ENCODE data around the gene ITPRID1. TPM values are rescaled to one million over a fixed set of nuclear protein-coding genes. Genes with fewer than 3 reads are reported as not detected.
A peak's percentile ranks its signal among the peaks of the same experiment; 100 is the strongest.

ITPRID1 gene
- total RNA-seq, 1 experiment from 2014 or later = 0.21 TPM

GRCh38 chr7:31487071-31487470 lies 26.8 kb upstream of the ITPRID1 start:
- CTCF ChIA-PET = no interaction called here
- no peak for TF ChIP-seq EZH2 (IDR thresholded peaks at IDR 0.05; ENCODE audit: borderline replicate concordance, low read depth, low read length, poor library complexity, severe bottlenecking)
- TF ChIP-seq CTCF (conservative IDR thresholded peaks at IDR 0.05; ENCODE audit: low read depth, low read length) = no peak
- Histone ChIP-seq H3K27me3 (replicated peaks; ENCODE audit: insufficient read depth, low read depth, low read length, poor library complexity) (no peaks in the 10 kb centered on the region), H3K4me3 (ENCODE audit: low read depth, low read length, poor library complexity, severe bottlenecking) (no peak overlapping the region), H3K36me3 (ENCODE audit: insufficient read depth, low read length, poor library complexity, severe bottlenecking) (no peaks in the 10 kb centered on the region), H3K4me1 (ENCODE audit: insufficient read depth, low read length, poor library complexity, severe bottlenecking) (peaks cover 13% of the 10 kb centered on the region), H3K27ac (ENCODE audit: low read depth, low read length, poor library complexity, severe bottlenecking) (no peak overlapping the region), H3K9me3 (ENCODE audit: low read depth, low read length, poor library complexity, severe bottlenecking) (no peaks in the 10 kb centered on the region)
- DNase-seq (ENCODE audit: low spot score) = no peak
- intact Hi-C loops (cut with micrococcal nuclease; ENCODE audit: unreplicated experiment) = loop anchor here (5.0 kb wide), 1 partner anchor 45 kb away; no protein-coding TSS in a partner anchor
- POLR2A ChIA-PET (ENCODE audit: low non-redundant PET) = no interaction called here
- BruUV-seq (replicated peaks) = no TSS peak

GRCh38 chr7:31487476-31487875 lies 26.4 kb upstream of the ITPRID1 start:
- H3K36me3 ChIP-seq (ENCODE audit: insufficient read depth, low read length, poor library complexity, severe bottlenecking) = no peaks in the 10 kb centered on the region
- H3K27me3 ChIP-seq (replicated peaks; ENCODE audit: insufficient read depth, low read depth, low read length, poor library complexity) = no peaks in the 10 kb centered on the region
- no peak for DNase-seq (ENCODE audit: low spot score)
- no peak overlapping the region for H3K27ac ChIP-seq (ENCODE audit: low read depth, low read length, poor library complexity, severe bottlenecking)
- intact Hi-C loops (cut with micrococcal nuclease; ENCODE audit: unreplicated experiment) = loop anchor here (5.0 kb wide), 1 partner anchor 45 kb away; no protein-coding TSS in a partner anchor
- BruUV-seq (replicated peaks) = no TSS peak
- ChIA-PET CTCF (no interaction called here), POLR2A (ENCODE audit: low non-redundant PET) (no interaction called here)
- no peaks in the 10 kb centered on the region for H3K9me3 ChIP-seq (ENCODE audit: low read depth, low read length, poor library complexity, severe bottlenecking)
- H3K4me3 ChIP-seq (ENCODE audit: low read depth, low read length, poor library complexity, severe bottlenecking) = no peak overlapping the region
- peaks cover 9% of the 10 kb centered on the region for H3K4me1 ChIP-seq (ENCODE audit: insufficient read depth, low read length, poor library complexity, severe bottlenecking)
- TF ChIP-seq EZH2 (IDR thresholded peaks at IDR 0.05; ENCODE audit: borderline replicate concordance, low read depth, low read length, poor library complexity, severe bottlenecking) (no peak), CTCF (conservative IDR thresholded peaks at IDR 0.05; ENCODE audit: low read depth, low read length) (no peak)

- peak; percentile 91 for TF ChIP-seq CTCF (conservative IDR thresholded peaks at IDR 0.05; ENCODE audit: low read depth, low read length)
- no peak for TF ChIP-seq EZH2 (IDR thresholded peaks at IDR 0.05; ENCODE audit: borderline replicate concordance, low read depth, low read length, poor library complexity, severe bottlenecking)
- ChIA-PET POLR2A (ENCODE audit: low non-redundant PET) (no interaction called here), CTCF (interaction anchor here (1.9 kb wide), 1 partner anchor 296 kb away, joined by 6 read pairs; no protein-coding TSS in a partner anchor)
- Histone ChIP-seq H3K4me1 (ENCODE audit: insufficient read depth, low read length, poor library complexity, severe bottlenecking) (peaks cover 15% of the 10 kb centered on the region), H3K27me3 (replicated peaks; ENCODE audit: insufficient read depth, low read depth, low read length, poor library complexity) (no peaks in the 10 kb centered on the region), H3K27ac (ENCODE audit: low read depth, low read length, poor library complexity, severe bottlenecking) (no peak overlapping the region), H3K4me3 (ENCODE audit: low read depth, low read length, poor library complexity, severe bottlenecking) (no peak overlapping the region), H3K9me3 (ENCODE audit: low read depth, low read length, poor library complexity, severe bottlenecking) (no peaks in the 10 kb centered on the region), H3K36me3 (ENCODE audit: insufficient read depth, low read length, poor library complexity, severe bottlenecking) (no peaks in the 10 kb centered on the region)
- intact Hi-C loops (cut with micrococcal nuclease; ENCODE audit: unreplicated experiment) = loop anchor here (1.0 to 5.0 kb wide), 3 partner anchors 46 to 295 kb away; no protein-coding TSS in a partner anchor
- no TSS peak for BruUV-seq (replicated peaks)
- peak; percentile 83 for DNase-seq (ENCODE audit: low spot score)
Measured at GRCh38 chr7:31488562-31489203, 25.2 kb upstream of the ITPRID1 start.

Measured in A673 (cell line).